Naive thymus-derived CD8-positive, alpha-beta T cell (primary cell): ENCODE measurements around the gene CHKB. TPM values are rescaled to one million over a fixed set of nuclear protein-coding genes. Genes with fewer than 3 reads are reported as not detected.

Experiments used
- ATAC-seq, 2 donors: fragments of 150-1000 bp; cut with Tn5 transposase in 1 of 2; sonication (Bioruptor Pico), chemical (Tn5 transposase) in 1 of 2; 1 replicate in 1 of 2; 2 replicates in 1 of 2; pipeline ENCODE4 v1.10.0; 2021; ENCODE audit warnings: mild to moderate bottlenecking in 2 of 2, moderate library complexity in 2 of 2
- POLR2A ChIA-PET: fragments of 350-600 bp; sonication (Branson Sonifier 250); formaldehyde crosslinking; loops from one replicate; lab custom pipeline; 2021; ENCODE audit warnings: antibody characterized with exemption; lab: Charles Lee
- DNase-seq, 10 donors: peaks; one replicate each; pipeline versions ENCODE4 v3.0.0 to v3.0.0-alpha.2; 2020 to 2022
- H3K27ac Mint-ChIP-seq, 10 donors: one replicate each; pipeline ENCODE4 v1.8.0; 2020 to 2022; ENCODE audit warnings: mild to moderate bottlenecking in 10 of 10, mixed read lengths in 10 of 10, moderate library complexity in 4 of 10, inconsistent platforms in 1 of 10
- H3K27me3 Mint-ChIP-seq, 5 donors: one replicate each; pipeline ENCODE4 v1.8.0; 2021 to 2022; ENCODE audit warnings: mixed read lengths in 5 of 5
- H3K36me3 Mint-ChIP-seq, 3 donors: one replicate each; pipeline ENCODE4 v1.8.0; 2020 to 2022; ENCODE audit warnings: mixed read lengths in 3 of 3, mild to moderate bottlenecking in 2 of 3, inconsistent platforms in 1 of 3
- H3K4me1 Mint-ChIP-seq, 4 donors: one replicate each; pipeline ENCODE4 v1.8.0; 2021 to 2022; ENCODE audit warnings: mixed read lengths in 4 of 4
- H3K4me3 Mint-ChIP-seq, 10 donors: one replicate each; pipeline ENCODE4 v1.8.0; 2020 to 2022; ENCODE audit warnings: mild to moderate bottlenecking in 10 of 10, mixed read lengths in 10 of 10, moderate library complexity in 6 of 10, inconsistent platforms in 1 of 10
- H3K9me3 Mint-ChIP-seq, 9 donors: one replicate each; pipeline ENCODE4 v1.8.0; 2020 to 2022; ENCODE audit warnings: mixed read lengths in 9 of 9, mild to moderate bottlenecking in 3 of 9, inconsistent platforms in 1 of 9, moderate library complexity in 1 of 9
- polyA plus RNA-seq, 3 donors: library from polyadenylated mRNA; unstranded; fragments of 300-500 nt; fragmentation: Illumina TruSeq; gene quantifications; one replicate each; pipeline ENCODE4 v1.2.3, GENCODE V29; 2021
- total RNA-seq, 8 experiments: library from RNA in 2 of 8; stranded (reverse) in 2 of 8; gene quantifications; one replicate each; pipeline ENCODE4 v1.2.3 and lab custom pipeline; 2021 to 2026

CHKB gene
- total and polyA plus RNA-seq, 5 experiments from 2014 or later = 23.0 to 215 (median 26.9) TPM

GRCh38 chr22:50576070-50576469 lies 6.6 kb downstream of the CHKB start:
- Mint-ChIP-seq H3K4me1 (peaks cover 8 to 26% (median 20%) of the 10 kb centered on the region in 4 donors), H3K27ac (no peak overlapping the region), H3K9me3 (no peaks in the 10 kb centered on the region), H3K36me3 (peaks cover 0 to 22% (median 4%) of the 10 kb centered on the region in 3 donors), H3K4me3 (no peak overlapping the region), H3K27me3 (no peaks in the 10 kb centered on the region)
- DNase-seq (no peak), ATAC-seq (no peak)
- POLR2A ChIA-PET = interaction anchor here (0.6 to 2.3 kb wide), 2 partner anchors 45 to 85 kb away, joined by 3 to 5 read pairs; no protein-coding TSS in a partner anchor

GRCh38 chr22:50575426-50575941 lies 7.2 kb downstream of the CHKB start:
- no peaks in the 10 kb centered on the region for H3K27me3 Mint-ChIP-seq
- no peak overlapping the region for H3K4me3 Mint-ChIP-seq
- H3K9me3 Mint-ChIP-seq = no peaks in the 10 kb centered on the region
- POLR2A ChIA-PET = interaction anchor here (0.6 to 2.3 kb wide), 5 partner anchors 9 to 50 kb away, joined by 3 to 5 read pairs (median 3); partner anchors contain the start of gene SCO2
- no peak for DNase-seq
- peaks cover 0 to 23% (median 9%) of the 10 kb centered on the region in 3 donors for H3K36me3 Mint-ChIP-seq
- no peak for ATAC-seq
- no peak overlapping the region for H3K27ac Mint-ChIP-seq
- H3K4me1 Mint-ChIP-seq = peaks cover 8 to 24% (median 19%) of the 10 kb centered on the region in 4 donors

DNA sequence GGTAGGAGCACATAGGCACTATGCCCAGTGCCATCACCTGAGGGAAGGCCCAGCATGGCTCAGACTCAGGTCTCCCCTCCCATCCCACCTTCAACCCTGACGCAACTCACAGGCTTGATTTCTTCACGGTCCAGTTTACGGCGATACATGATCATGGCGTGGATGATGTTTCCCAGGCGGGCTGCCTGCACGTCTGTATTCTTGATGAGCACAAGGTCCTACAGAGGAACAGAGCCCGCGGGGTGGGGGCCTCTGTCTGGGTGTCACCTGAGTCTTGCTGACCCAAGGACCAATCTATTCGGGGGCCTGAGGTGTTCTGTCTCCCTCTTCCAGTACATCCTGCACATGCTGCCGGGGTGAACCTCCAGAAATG lies 8.3 kb downstream of the CHKB start:
- no peaks in the 10 kb centered on the region for H3K27me3 Mint-ChIP-seq
- no peak overlapping the region for H3K4me3 Mint-ChIP-seq
- ATAC-seq (no peak), DNase-seq (no peak)
- peaks cover 0 to 19% (median 11%) of the 10 kb centered on the region in 3 donors for H3K36me3 Mint-ChIP-seq
- H3K9me3 Mint-ChIP-seq = no peaks in the 10 kb centered on the region
- H3K4me1 Mint-ChIP-seq = peaks cover 3 to 15% (median 11%) of the 10 kb centered on the region in 4 donors
- no peak overlapping the region for H3K27ac Mint-ChIP-seq
- POLR2A ChIA-PET = interaction anchor here (1.2 to 2.3 kb wide), 2 partner anchors 26 to 47 kb away, joined by 3 to 5 read pairs; no protein-coding TSS in a partner anchor

GRCh38 chr22:50573491-50574382 lies 8.9 kb downstream of the CHKB start:
- no peaks in the 10 kb centered on the region for H3K27me3 Mint-ChIP-seq
- no peaks in the 10 kb centered on the region for H3K9me3 Mint-ChIP-seq
- H3K36me3 Mint-ChIP-seq = peaks cover 0 to 24% (median 13%) of the 10 kb centered on the region in 3 donors
- H3K4me3 Mint-ChIP-seq = no peak overlapping the region
- DNase-seq (no peak), ATAC-seq (no peak)
- POLR2A ChIA-PET = interaction anchor here (2.3 kb wide), 1 partner anchor 47 kb away, joined by 5 read pairs; no protein-coding TSS in a partner anchor
- H3K4me1 Mint-ChIP-seq = peaks cover 3 to 13% (median 10%) of the 10 kb centered on the region in 4 donors
- no peak overlapping the region for H3K27ac Mint-ChIP-seq

GRCh38 chr22:50572965-50573364 lies 9.7 kb downstream of the CHKB start:
- no peaks in the 10 kb centered on the region for H3K9me3 Mint-ChIP-seq
- no peak overlapping the region for H3K4me3 Mint-ChIP-seq
- H3K27me3 Mint-ChIP-seq = no peaks in the 10 kb centered on the region
- POLR2A ChIA-PET = interaction anchor here (0.7 kb wide), 1 partner anchor 13 kb away, joined by 8 read pairs; no protein-coding TSS in a partner anchor
- H3K4me1 Mint-ChIP-seq = peaks cover 3 to 11% (median 9%) of the 10 kb centered on the region in 4 donors
- no peak for ATAC-seq
- H3K36me3 Mint-ChIP-seq = peaks cover 0 to 30% (median 13%) of the 10 kb centered on the region in 3 donors
- DNase-seq = no peak
- H3K27ac Mint-ChIP-seq = no peak overlapping the region

DNA sequence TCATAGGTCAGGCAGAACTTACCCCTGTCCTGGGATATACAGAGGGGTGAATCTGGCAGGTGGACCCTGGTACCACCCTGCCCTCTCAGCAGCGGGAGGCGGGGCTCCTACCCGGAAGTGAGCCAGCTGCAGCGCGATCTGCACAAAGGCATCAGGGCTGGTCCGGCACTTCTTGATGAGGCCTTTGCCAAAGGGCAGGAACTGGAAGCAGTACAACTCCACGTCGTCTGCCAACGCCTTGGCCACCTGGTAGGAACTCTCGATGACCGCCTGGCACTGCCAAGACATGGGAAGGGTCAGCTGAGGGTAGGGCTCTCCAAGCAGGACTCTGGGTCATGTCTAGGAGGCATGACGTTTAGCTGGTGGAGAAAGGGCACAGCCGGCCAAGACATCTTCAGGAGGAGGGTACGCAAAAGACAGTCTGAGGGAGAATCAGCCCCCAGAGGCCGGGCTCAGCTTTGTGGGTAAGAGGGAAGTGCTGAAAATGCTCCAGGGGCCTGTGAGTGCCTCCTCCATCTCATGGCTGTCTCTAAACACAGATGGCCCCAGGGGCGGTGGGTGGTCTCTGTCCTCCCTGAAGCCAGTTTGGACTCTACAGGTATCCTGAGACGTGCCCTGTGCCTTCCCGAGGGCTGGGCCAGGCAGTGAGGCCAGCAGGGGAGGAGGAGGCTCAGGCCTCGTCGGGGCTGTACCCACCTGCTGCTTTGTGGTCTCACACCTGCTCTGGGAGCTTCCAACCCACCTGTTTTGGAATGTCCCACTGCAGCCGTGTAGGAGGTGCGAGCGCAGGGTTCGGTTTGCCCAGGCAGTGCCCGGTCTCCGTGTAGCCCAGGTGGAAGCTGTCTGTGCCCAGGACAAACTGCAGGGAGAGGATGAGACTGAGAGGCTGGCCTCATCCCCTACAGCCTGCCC lies 11.1 kb downstream of the CHKB start:
- Mint-ChIP-seq H3K27ac (no peak overlapping the region), H3K9me3 (no peaks in the 10 kb centered on the region), H3K27me3 (no peaks in the 10 kb centered on the region), H3K36me3 (peaks cover 0 to 30% (median 13%) of the 10 kb centered on the region in 3 donors), H3K4me1 (peaks cover 0 to 4% (median 0%) of the 10 kb centered on the region in 4 donors), H3K4me3 (peak overlapping the region in 1 of 10 donors; percentile 20)
- POLR2A ChIA-PET = interaction anchor here (1.0 kb wide), 1 partner anchor 49 kb away, joined by 3 read pairs; no protein-coding TSS in a partner anchor
- no peak for ATAC-seq
- DNase-seq = no peak

DNA sequence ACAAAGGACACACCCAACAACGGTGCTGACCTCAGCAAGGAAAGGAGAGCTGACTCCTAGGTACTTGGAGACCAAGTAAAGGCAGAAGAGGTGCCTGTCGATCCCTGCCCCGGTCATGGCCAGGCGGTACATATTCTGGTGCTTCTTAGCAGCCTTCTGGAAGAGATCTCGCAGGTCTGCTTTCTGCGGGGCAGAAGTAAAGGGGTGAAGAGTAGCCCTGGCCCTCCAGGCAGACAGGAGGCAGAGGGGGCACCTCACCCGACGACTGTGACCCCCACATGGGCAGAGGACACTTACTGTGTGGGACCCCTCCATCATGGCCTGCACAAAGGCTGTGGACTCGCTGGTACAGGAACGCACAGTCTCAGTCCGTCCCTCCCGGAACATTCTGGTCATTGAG lies 11.8 kb downstream of the CHKB start:
- POLR2A ChIA-PET = interaction anchor here (1.0 kb wide), 1 partner anchor 50 kb away, joined by 5 read pairs; no protein-coding TSS in a partner anchor
- DNase-seq (no peak), ATAC-seq (no peak)
- H3K4me3 Mint-ChIP-seq = no peak overlapping the region
- H3K36me3 Mint-ChIP-seq = peaks cover 0 to 30% (median 13%) of the 10 kb centered on the region in 3 donors
- no peaks in the 10 kb centered on the region for H3K4me1 Mint-ChIP-seq
- no peaks in the 10 kb centered on the region for H3K27me3 Mint-ChIP-seq
- no peak overlapping the region for H3K27ac Mint-ChIP-seq
- no peaks in the 10 kb centered on the region for H3K9me3 Mint-ChIP-seq

DNA sequence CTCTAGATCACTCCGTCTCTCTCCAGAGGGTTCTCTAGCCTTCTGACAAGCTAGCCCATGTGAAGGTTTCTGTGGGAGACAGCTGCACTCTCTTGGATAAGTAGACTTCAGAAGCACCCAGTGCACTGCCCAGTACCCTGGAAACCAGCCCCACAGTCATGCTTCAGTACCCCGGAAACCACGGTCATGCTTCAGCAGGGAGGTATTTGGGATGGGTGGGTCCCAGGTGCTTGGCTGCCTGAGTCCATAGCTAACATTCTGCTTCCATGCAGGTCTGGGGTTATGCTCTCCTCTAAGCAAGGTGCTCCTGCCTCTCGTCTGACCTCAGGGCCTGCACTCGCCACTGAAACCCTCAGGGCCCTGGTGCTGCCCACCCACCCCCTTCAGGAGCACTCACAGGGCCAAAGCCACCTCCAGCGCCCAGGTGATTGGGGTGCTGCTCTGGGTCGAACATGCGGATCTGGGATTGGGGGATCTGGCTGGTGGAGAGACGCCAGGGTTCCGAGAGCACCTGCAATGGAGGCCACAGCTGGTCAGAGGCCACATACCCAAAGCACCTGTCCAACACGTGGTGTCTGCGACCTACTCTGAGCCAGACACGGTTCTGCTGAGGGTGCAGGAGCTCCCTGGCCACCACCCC lies 12.6 kb downstream of the CHKB start:
- no peak overlapping the region for H3K4me3 Mint-ChIP-seq
- DNase-seq = no peak
- no peaks in the 10 kb centered on the region for H3K4me1 Mint-ChIP-seq
- POLR2A ChIA-PET = interaction anchor here (1.0 to 1.9 kb wide), 3 partner anchors 8 to 51 kb away, joined by 5 to 7 read pairs (median 5); partner anchors contain the start of gene CPT1B
- no peaks in the 10 kb centered on the region for H3K9me3 Mint-ChIP-seq
- ATAC-seq = no peak
- H3K27me3 Mint-ChIP-seq = no peaks in the 10 kb centered on the region
- H3K27ac Mint-ChIP-seq = peak overlapping the region in 1 of 10 donors; percentile 5
- H3K36me3 Mint-ChIP-seq = peaks cover 0 to 27% (median 13%) of the 10 kb centered on the region in 3 donors

GRCh38 chr22:50569041-50569459 lies 13.6 kb downstream of the CHKB start:
- H3K9me3 Mint-ChIP-seq = no peaks in the 10 kb centered on the region
- no peaks in the 10 kb centered on the region for H3K27me3 Mint-ChIP-seq
- no peak for DNase-seq
- no peak overlapping the region for H3K27ac Mint-ChIP-seq
- H3K4me3 Mint-ChIP-seq = no peak overlapping the region
- POLR2A ChIA-PET = interaction anchor here (1.3 to 1.9 kb wide), 2 partner anchors 9 to 21 kb away, joined by 5 to 7 read pairs; partner anchors contain the start of gene CPT1B
- H3K4me1 Mint-ChIP-seq = no peaks in the 10 kb centered on the region
- ATAC-seq = no peak
- H3K36me3 Mint-ChIP-seq = peaks cover 0 to 26% (median 9%) of the 10 kb centered on the region in 3 donors

DNA sequence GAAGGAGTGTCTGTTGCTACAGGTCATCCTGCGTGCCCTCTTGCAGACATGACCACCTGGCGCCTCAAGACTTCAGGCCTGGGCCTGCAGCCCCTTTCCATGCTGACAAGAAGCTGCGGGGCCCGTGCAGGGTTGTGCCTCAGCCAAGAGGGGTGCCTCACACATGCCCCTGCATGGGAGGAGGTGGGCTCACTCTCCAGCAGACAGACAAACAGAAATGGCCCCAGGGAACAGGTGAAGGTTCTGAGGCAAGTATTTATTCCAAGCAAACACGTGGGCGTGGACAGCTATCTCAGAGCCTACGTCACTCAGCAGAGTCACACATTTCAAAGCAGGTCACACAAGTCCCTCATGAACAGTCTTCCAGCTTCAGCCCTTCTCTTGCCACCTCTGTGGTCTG lies 14.0 kb downstream of the CHKB start:
- Mint-ChIP-seq H3K27ac (no peak overlapping the region), H3K4me3 (no peak overlapping the region), H3K36me3 (peaks cover 0 to 26% (median 9%) of the 10 kb centered on the region in 3 donors), H3K9me3 (no peaks in the 10 kb centered on the region), H3K27me3 (no peaks in the 10 kb centered on the region), H3K4me1 (peaks cover 0 to 3% (median 2%) of the 10 kb centered on the region in 4 donors)
- POLR2A ChIA-PET = interaction anchor here (1.3 to 1.9 kb wide), 2 partner anchors 10 to 20 kb away, joined by 5 to 7 read pairs; partner anchors contain the start of gene CPT1B
- no peak for DNase-seq
- ATAC-seq = no peak

DNA sequence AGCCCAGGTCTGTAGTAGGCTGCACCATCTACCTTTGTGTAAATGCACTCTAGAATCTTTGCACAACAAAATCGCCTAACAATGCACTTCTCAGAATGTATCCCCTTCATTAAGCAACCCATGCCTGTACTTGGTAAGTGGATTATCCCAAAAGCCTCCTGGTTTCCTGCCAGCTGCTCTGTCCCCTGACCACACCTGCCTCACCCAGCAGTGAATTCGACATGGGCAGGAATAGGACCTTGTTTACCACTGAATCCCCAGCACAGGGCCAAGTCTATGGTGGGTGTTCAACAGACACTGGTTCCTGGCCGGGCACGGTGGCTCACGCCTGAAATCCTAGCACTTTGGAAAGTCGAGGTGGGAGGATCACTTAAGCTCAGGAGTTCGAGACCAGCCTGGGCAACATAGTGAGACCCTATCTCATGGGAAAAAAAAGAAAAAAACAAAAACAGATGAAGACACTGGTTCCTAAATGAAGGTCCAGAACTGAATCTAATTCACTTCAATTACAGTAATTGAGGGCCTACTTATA lies 14.9 kb downstream of the CHKB start:
- H3K36me3 Mint-ChIP-seq = peaks cover 0 to 26% (median 9%) of the 10 kb centered on the region in 3 donors
- H3K27me3 Mint-ChIP-seq = no peaks in the 10 kb centered on the region
- H3K9me3 Mint-ChIP-seq = no peaks in the 10 kb centered on the region
- POLR2A ChIA-PET = no interaction called here
- DNase-seq = no peak
- peaks cover 6 to 12% (median 10%) of the 10 kb centered on the region in 4 donors for H3K4me1 Mint-ChIP-seq
- no peak overlapping the region for H3K27ac Mint-ChIP-seq
- ATAC-seq = no peak
- H3K4me3 Mint-ChIP-seq = no peak overlapping the region
